Osteoblast (primary cell): ENCODE data around the gene DUSP6. TPM values are rescaled to one million over a fixed set of nuclear protein-coding genes. Genes with fewer than 3 reads are reported as not detected.
A peak's percentile ranks its signal among the peaks of the same experiment; 100 is the strongest.

Source experiments
- DNase-seq: peaks from one replicate; pipeline ENCODE4 v3.0.0; 2011; ENCODE audit warnings: low spot score, mixed read lengths; ENCODE audit not compliant: insufficient read length; ENCODE audit errors: missing footprints
- H2AFZ ChIP-seq: 2 replicates; pipeline ENCODE4 v1.6.0; 2011; ENCODE audit warnings: mild to moderate bottlenecking, low read length
- H3K27ac ChIP-seq: 2 replicates; pipeline ENCODE4 v1.5.1; 2011; ENCODE audit warnings: mild to moderate bottlenecking, low read depth, low read length, moderate library complexity
- H3K27me3 ChIP-seq: 2 replicates; pipeline ENCODE4 v1.6.0; 2012; ENCODE audit warnings: mild to moderate bottlenecking, control low read depth, inconsistent platforms, low read length, moderate library complexity; ENCODE audit not compliant: insufficient read depth
- H3K36me3 ChIP-seq: 2 replicates; pipeline ENCODE4 v1.5.1; 2011; ENCODE audit warnings: mild to moderate bottlenecking, low read length, control low read depth, moderate library complexity; ENCODE audit not compliant: insufficient read depth
- H3K4me1 ChIP-seq: 2 replicates; pipeline ENCODE4 v1.5.1; 2011; ENCODE audit warnings: mild to moderate bottlenecking, low read length, control low read depth, moderate library complexity; ENCODE audit not compliant: insufficient read depth
- H3K4me2 ChIP-seq: 2 replicates; pipeline ENCODE4 v1.6.0; 2011; ENCODE audit warnings: mild to moderate bottlenecking, low read length; ENCODE audit not compliant: insufficient read depth
- H3K4me3 ChIP-seq: fragments of 200-600 bp; sonication (generic); 3 replicates; pipeline ENCODE4 v1.5.1; 2012; ENCODE audit warnings: mild to moderate bottlenecking, low read length, inconsistent platforms; ENCODE audit not compliant: insufficient read depth
- H3K79me2 ChIP-seq: 2 replicates; pipeline ENCODE4 v1.6.0; 2012; ENCODE audit warnings: mild to moderate bottlenecking, low read length, control low read depth, inconsistent platforms; ENCODE audit not compliant: insufficient read depth
- H3K9me3 ChIP-seq: 2 replicates; pipeline ENCODE4 v1.5.1; 2011; ENCODE audit warnings: low read depth, low read length, control low read depth
- H4K20me1 ChIP-seq: 2 replicates; pipeline ENCODE4 v1.6.0; 2012; ENCODE audit warnings: mild to moderate bottlenecking, low read length, control low read depth; ENCODE audit not compliant: insufficient read depth
- total RNA-seq: library from RNA; depleted of rRNA; stranded (reverse); fragments of >200 nt; gene quantifications from 2 replicates; pipeline ENCODE4 v1.2.3, GENCODE V29; 2012
- TF ChIP-seq, protein P1 (sequence below): IDR thresholded peaks from 2 replicates; pipeline ENCODE4 v1.5.1; 2011; ENCODE audit warnings: mild to moderate bottlenecking, low read depth, low read length, moderate library complexity; ENCODE audit errors: extremely low read depth

The DUSP6 gene
- total RNA-seq, 1 donor = 30.0 TPM

DNA sequence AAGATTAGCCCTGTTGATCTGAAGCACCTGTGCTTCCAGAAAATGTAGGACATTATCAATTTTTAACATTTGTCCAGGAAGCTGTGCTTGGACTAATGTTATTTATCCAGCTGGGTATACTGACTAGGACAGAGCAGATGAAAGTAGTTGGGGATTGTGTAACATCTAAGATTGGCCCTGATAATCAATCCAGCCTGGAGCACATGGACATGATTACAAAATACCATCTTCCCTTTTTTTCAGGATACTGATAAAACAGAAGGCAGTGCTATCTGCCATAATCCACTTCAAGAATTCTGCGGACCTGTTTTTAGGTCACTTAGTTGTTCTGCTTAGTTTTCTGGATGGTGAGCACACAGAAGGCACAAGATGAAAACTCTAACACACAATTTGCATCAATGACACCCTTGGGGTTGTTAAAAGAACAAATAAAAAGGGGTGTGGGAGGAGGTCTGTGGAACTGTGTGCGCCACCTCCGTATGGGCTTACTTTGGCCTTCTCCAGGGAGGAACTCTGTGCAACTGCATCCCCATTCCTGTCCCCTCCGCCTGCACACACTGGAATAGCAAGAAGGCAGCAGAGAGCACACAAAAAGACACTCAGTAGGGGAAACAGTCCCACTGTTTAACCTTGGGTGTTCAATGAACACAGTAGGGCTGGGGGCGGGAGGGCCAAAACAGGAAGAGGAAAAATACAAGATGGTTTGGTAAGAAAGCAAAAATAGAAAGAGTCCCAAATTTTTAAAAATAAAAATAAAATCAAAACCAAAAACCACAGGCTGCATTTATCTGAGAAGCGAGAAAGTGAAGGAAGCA is 31.1 kb upstream of the DUSP6 start:
- no peaks in the 10 kb centered on the region for H3K36me3 ChIP-seq
- H3K9me3 ChIP-seq = no peaks in the 10 kb centered on the region
- no peak overlapping the region for H3K4me3 ChIP-seq
- H3K4me2 ChIP-seq = peak overlapping the region; percentile 15
- H3K27me3 ChIP-seq = no peaks in the 10 kb centered on the region
- peaks cover 18% of the 10 kb centered on the region for H3K4me1 ChIP-seq
- TF ChIP-seq, protein P1, sequence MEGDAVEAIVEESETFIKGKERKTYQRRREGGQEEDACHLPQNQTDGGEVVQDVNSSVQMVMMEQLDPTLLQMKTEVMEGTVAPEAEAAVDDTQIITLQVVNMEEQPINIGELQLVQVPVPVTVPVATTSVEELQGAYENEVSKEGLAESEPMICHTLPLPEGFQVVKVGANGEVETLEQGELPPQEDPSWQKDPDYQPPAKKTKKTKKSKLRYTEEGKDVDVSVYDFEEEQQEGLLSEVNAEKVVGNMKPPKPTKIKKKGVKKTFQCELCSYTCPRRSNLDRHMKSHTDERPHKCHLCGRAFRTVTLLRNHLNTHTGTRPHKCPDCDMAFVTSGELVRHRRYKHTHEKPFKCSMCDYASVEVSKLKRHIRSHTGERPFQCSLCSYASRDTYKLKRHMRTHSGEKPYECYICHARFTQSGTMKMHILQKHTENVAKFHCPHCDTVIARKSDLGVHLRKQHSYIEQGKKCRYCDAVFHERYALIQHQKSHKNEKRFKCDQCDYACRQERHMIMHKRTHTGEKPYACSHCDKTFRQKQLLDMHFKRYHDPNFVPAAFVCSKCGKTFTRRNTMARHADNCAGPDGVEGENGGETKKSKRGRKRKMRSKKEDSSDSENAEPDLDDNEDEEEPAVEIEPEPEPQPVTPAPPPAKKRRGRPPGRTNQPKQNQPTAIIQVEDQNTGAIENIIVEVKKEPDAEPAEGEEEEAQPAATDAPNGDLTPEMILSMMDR = no peak
- no peaks in the 10 kb centered on the region for H4K20me1 ChIP-seq
- no peak for DNase-seq
- H3K79me2 ChIP-seq = no peaks in the 10 kb centered on the region
- H2AFZ ChIP-seq = peak overlapping the region; percentile 13
- peak overlapping the region; percentile 68 for H3K27ac ChIP-seq

DNA sequence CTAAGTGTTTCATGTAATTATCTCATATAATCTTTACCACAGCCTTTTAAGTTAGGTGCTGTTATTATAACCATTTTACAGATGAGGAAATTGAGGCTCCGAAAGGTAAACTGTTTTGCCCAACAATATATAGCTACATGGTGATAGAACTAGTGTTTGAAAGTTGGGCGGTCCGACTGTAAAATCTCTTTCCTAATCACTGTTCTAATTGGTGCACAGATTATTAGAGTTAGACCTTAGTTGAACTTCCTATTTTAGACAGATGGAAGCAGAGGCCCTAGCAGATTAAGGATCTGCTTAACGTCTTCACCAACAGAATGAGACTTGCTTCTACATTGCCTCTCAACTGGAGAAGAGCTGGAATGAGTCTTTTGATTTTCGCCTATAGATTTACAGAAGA is 30.0 kb upstream of the DUSP6 start:
- Histone ChIP-seq H4K20me1 (no peaks in the 10 kb centered on the region), H3K27me3 (no peaks in the 10 kb centered on the region), H3K9me3 (no peaks in the 10 kb centered on the region), H3K27ac (no peak overlapping the region), H3K36me3 (no peaks in the 10 kb centered on the region), H3K4me1 (peaks cover 18% of the 10 kb centered on the region), H3K4me3 (no peak overlapping the region), H3K4me2 (no peak overlapping the region), H3K79me2 (no peaks in the 10 kb centered on the region), H2AFZ (no peak overlapping the region)
- TF ChIP-seq, protein P1 = no peak
- no peak for DNase-seq

DNA sequence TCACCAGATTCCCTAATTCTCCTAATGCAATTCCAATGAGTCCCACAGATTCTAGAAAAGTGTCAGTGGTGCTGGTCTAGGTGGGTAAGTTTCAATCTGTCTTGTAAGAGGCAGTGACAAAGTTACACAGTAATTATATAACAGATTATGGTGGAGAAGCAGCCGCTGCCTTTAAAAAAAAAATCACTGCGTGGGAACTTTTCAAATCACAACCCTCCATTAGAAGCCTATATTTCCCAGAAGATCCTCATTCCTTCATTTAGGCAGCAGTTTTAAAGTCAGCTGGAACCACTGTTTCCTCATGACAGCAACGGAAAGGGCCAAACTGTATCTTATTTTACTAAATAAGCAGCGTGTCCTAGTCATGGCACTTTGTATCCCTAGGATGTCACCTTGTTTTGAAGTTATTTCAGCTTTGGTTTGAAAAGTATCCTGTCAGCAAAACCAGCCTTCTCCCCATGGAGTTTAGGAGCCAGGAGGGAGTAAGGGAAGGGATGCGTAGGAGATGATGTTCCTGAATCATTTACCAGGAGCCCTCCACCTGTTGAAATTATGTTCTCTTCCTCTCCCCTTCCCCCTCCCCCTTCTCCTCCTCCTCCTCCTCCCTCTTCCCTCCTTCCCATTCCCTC is 27.7 kb upstream of the DUSP6 start:
- Histone ChIP-seq H2AFZ (no peak overlapping the region), H3K79me2 (no peaks in the 10 kb centered on the region), H3K27ac (no peak overlapping the region), H3K4me2 (no peak overlapping the region), H3K4me1 (peaks cover 29% of the 10 kb centered on the region), H3K27me3 (no peaks in the 10 kb centered on the region), H3K4me3 (no peak overlapping the region), H3K36me3 (no peaks in the 10 kb centered on the region), H3K9me3 (no peaks in the 10 kb centered on the region), H4K20me1 (no peaks in the 10 kb centered on the region)
- TF ChIP-seq, protein P1 = no peak
- DNase-seq = no peak

DNA sequence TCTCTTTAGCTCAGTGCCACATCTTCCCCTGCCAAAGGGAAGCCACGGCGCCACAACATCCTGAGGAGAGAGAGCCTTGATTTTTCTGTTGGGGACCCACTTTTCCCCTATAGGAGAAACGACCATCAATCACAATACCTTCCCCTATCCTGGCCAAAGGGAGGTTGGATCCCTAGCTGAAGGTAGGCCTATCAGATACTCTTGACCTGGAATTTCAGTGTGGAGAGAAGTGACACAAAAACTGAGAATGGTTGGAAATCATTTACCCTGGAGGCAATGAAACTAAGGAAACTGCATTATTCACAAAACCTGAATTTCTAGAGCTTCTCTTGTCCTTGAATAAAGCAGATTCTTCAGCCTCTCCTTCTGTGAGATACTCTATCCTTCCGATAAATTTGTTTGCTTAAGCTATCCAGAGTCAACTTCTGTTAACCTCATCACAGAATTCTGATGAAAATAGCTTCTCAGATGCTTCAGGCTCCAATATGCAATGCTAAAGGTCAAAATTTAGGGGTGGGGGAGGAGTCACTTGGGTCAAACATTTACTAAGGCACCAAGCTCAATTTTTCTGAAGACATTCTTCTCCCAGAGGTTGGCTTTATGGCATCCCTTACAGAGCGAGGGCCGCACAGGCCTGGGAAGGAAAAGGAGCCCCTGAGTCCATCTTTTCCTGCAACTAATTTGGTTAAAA is 27.0 kb upstream of the DUSP6 start:
- Histone ChIP-seq H3K4me3 (no peak overlapping the region), H3K79me2 (no peaks in the 10 kb centered on the region), H3K9me3 (no peaks in the 10 kb centered on the region), H3K4me1 (peaks cover 29% of the 10 kb centered on the region), H3K36me3 (no peaks in the 10 kb centered on the region), H2AFZ (no peak overlapping the region), H3K27me3 (no peaks in the 10 kb centered on the region), H4K20me1 (no peaks in the 10 kb centered on the region), H3K4me2 (no peak overlapping the region), H3K27ac (no peak overlapping the region)
- DNase-seq = no peak
- TF ChIP-seq, protein P1 = no peak
